Activated T-cell treated with anti-CD3 and anti-CD28 coated beads, Interleukin-2, amount 50 U/mL, for 1 hour (primary cell): ENCODE data around the gene FRMD4B.

Source experiments
- DNase-seq: peaks from one replicate; pipeline ENCODE4 v3.0.0-alpha.2; 2020

FRMD4B gene

DNA sequence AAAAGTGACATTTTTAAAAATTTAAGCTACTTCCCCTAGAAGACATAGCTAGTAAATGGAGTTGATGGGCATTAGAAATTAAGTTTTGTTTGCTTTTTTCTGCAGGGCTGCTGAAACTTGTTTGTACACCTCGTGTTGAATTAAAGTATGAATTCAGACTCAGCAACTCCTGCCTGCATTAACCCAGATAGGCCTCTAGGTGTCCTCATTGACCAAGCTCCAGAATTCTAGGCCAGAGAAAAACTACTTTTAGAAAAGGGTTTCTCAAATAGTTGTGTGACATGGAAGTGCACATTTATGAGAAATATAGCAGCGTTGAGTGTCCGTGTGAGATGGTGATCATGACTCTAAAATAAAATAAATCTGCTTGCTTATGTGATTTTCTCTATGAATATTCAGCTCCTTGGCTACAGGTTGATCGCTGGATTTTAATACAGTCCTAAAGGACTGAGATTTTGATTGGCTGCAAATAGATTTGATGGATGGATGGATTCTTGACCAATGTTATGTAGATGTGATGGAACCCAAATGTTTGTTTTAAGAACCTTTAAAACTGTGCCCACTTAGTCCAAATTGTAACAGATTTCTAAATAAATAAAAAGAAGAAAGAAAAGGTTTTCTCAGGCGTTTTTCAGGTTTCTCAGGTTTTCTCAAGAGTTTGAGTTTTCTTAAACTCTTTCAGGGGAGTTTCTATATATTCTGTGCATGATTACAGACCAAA lies 224.1 kb downstream of the FRMD4B start:
- DNase-seq, result no peak

- DNase-seq, result no peak
Measured at GRCh38 chr3:69160525-69160924, 225.4 kb downstream of the FRMD4B start.

- DNase-seq, result no peak
Measured at GRCh38 chr3:69160107-69160506, 225.8 kb downstream of the FRMD4B start.

GRCh38 chr3:69149586-69149985 lies 236.3 kb downstream of the FRMD4B start:
- DNase-seq, result no peak

- DNase-seq, result no peak
Measured at GRCh38 chr3:69145688-69146087, 240.2 kb downstream of the FRMD4B start.

GRCh38 chr3:69144631-69145245 lies 241.2 kb downstream of the FRMD4B start:
- no peak for DNase-seq

- DNase-seq, result no peak
Measured at GRCh38 chr3:69143612-69144011, 242.3 kb downstream of the FRMD4B start.

GRCh38 chr3:69142797-69143454 lies 243.0 kb downstream of the FRMD4B start:
- no peak for DNase-seq

GRCh38 chr3:69142090-69142489 lies 243.8 kb downstream of the FRMD4B start:
- no peak for DNase-seq

DNA sequence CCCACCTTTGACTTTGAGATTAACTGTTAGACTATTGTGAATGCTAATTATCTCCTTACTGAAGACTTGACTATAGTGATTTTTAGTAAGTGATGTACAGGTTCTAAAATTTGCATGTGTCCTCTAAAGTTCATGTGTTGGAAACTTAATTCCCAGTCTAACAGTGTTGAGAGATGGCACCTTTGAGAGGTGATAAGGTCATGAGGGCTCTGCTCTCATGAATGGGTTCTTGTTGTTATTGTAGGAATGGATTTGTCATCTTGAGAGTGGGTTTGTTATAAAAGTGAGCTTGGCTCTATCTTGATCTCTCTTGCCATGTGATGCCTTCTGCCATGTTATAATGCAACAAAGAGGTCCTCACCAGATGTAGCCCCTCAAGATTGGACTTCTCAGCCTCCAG lies 244.6 kb downstream of the FRMD4B start:
- no peak for DNase-seq

DNA sequence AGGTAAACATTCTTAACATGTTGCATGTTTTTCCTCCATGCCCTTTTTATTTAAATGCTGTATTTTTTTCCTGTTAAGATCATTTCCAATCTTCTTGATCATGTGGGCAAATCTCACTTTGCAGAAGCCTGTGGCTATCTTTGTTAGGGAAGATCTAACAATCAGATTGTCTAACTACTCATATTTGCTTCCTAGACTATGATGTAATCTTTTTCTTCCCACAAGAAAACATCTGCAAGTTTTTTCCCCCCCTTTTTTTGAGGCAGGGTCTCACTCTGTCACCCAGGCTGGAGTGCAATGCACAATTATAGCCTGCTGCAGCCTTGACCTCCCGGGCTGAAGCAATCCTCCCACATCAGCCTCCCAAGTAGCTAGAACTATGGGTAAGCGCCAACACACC lies 248.5 kb downstream of the FRMD4B start:
- DNase-seq, result no peak

- no peak for DNase-seq
Measured at GRCh38 chr3:69137005-69137404, 248.9 kb downstream of the FRMD4B start.

GRCh38 chr3:69130689-69131088 lies 255.2 kb downstream of the FRMD4B start:
- DNase-seq, result no peak

- no peak for DNase-seq
Measured at GRCh38 chr3:69129531-69129930, 256.4 kb downstream of the FRMD4B start.

GRCh38 chr3:69128509-69128908 lies 257.4 kb downstream of the FRMD4B start:
- no peak for DNase-seq

DNA sequence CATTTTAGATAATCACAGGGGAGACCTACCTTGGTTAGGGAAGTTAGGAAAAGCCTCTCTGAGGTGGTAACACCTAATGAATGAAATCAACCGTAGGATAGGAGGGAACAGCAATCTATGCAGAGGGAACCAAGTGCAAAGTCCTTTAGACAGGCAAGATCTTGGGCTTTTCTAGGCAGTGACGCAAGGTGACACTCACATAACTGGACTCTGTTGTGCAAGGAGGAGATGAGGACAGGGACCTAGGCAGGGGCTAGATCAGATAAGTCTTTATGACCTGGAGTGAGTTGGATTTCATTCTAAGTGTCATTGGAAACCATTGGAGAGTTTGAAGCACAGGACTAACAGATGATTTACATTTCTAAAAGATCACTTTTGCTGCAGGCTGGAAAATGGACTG lies 258.9 kb downstream of the FRMD4B start:
- DNase-seq, result no peak

- no peak for DNase-seq
Measured at GRCh38 chr3:69126216-69126615, 259.7 kb downstream of the FRMD4B start.

DNA sequence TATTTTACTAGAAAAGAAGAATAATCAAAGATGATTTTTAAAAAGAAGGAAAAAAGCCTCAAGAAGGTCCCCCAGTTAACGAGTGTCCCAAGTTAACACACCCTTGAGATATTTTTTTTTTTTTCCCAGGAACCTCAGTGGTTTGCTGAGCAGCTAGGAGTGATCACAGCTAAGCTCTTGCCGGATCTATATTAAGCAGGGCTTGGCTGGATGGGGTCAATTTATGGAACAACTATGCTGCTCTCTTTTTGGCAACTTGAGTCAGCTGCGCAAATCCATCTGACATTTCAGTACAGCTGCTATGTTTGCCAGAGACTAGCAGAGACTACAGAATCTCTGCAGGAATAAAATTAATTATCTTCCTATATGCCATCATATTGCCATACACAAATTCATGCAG lies 263.5 kb downstream of the FRMD4B start, which contains the start of gene LMOD3:
TSS of gene LMOD3 (minus strand) at position 193 of the 400 bp plus-strand sequence. CDS start 209 bp downstream, outside the sequence.
- DNase-seq, result no peak

GRCh38 chr3:69121950-69122349 lies 263.9 kb downstream of the FRMD4B start:
- no peak for DNase-seq

DNA sequence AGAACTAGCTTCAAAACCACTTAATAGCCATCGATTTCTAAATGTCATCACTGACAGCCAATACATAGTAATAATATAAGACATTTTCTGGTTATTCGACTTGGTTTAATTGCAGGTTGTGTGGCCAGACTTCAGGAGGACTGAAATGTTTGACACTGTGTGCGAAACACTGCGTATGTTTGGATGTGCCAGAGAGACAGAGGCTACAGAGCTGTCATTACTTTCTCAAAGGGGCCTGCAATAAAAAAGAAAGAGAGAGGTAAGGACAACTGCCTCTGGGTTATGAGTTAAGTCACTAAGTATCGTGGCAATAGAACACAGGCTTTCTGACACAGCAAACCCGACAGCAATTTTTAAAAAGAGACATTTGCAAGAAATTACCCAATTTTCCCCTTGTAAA lies 264.4 kb downstream of the FRMD4B start:
- no peak for DNase-seq

GRCh38 chr3:69120879-69121464 lies 264.9 kb downstream of the FRMD4B start:
- peak; percentile 66 for DNase-seq
